ENCODE data around the gene VAV1. TPM values are rescaled to one million over a fixed set of nuclear protein-coding genes. Genes with fewer than 3 reads are reported as not detected.

VAV1 gene
- polyA plus RNA-seq, 1 donor from 2014 or later: not detected

- Histone ChIP-seq H3K9me2 (ENCODE audit: insufficient read depth, low read length) (no peaks in the 10 kb centered on the region), H3K4me2 (ENCODE audit: low read length) (no peak overlapping the region), H3K36me3 (ENCODE audit: insufficient read depth, low read length) (no peaks in the 10 kb centered on the region), H3F3A (ENCODE audit: insufficient read depth, low read length, poor library complexity, severe bottlenecking) (no peaks in the 10 kb centered on the region), H3K9ac (ENCODE audit: low read length) (no peak overlapping the region), H3K27ac (ENCODE audit: low read length) (no peak overlapping the region), H4K20me1 (ENCODE audit: insufficient read depth) (no peaks in the 10 kb centered on the region), H3K79me2 (replicated peaks; ENCODE audit: insufficient read depth, low read length) (no peaks in the 10 kb centered on the region), H3K27me3 (ENCODE audit: insufficient read depth, low read depth, low read length) (peaks cover 8% of the 10 kb centered on the region), H3K4me3 (ENCODE audit: low read length) (no peak overlapping the region), H3K9me3 (ENCODE audit: low read length) (no peaks in the 10 kb centered on the region), H2AFZ (ENCODE audit: low read depth, low read length) (no peak overlapping the region)
- TF ChIP-seq TAF1 (IDR thresholded peaks at IDR 0.05; ENCODE audit: low read depth) (no peak), MXI1 (conservative IDR thresholded peaks at IDR 0.05; ENCODE audit: poor library complexity, severe bottlenecking) (no peak), EP300 (conservative IDR thresholded peaks at IDR 0.05; ENCODE audit: poor library complexity, severe bottlenecking) (no peak), SMC3 (conservative IDR thresholded peaks at IDR 0.05; ENCODE audit: poor library complexity) (no peak), EZH2 (IDR thresholded peaks at IDR 0.05; ENCODE audit: borderline replicate concordance, insufficient read depth, low read length, poor library complexity, severe bottlenecking) (no peak), RAD21 (conservative IDR thresholded peaks at IDR 0.05) (no peak), CTCF (IDR thresholded peaks at IDR 0.05; ENCODE audit: poor library complexity, severe bottlenecking) (no peak), POLR2AphosphoS5 (IDR thresholded peaks at IDR 0.05) (no peak)
These were observed 21.3 kb upstream of the VAV1 start for GRCh38 chr19:6751189-6751588.

GRCh38 chr19:6752256-6753177 is 20.0 kb upstream of the VAV1 start:
- H3K9me3 ChIP-seq (ENCODE audit: low read length): no peaks in the 10 kb centered on the region
- H3K9ac ChIP-seq (ENCODE audit: low read length): no peak overlapping the region
- H3K9me2 ChIP-seq (ENCODE audit: insufficient read depth, low read length): no peaks in the 10 kb centered on the region
- no peaks in the 10 kb centered on the region for H3F3A ChIP-seq (ENCODE audit: insufficient read depth, low read length, poor library complexity, severe bottlenecking)
- H3K27me3 ChIP-seq (ENCODE audit: insufficient read depth, low read depth, low read length): peaks cover 8% of the 10 kb centered on the region
- no peaks in the 10 kb centered on the region for H4K20me1 ChIP-seq (ENCODE audit: insufficient read depth)
- peak overlapping the region; percentile 58 for H3K4me3 ChIP-seq (ENCODE audit: low read length)
- H2AFZ ChIP-seq (ENCODE audit: low read depth, low read length): no peak overlapping the region
- TF ChIP-seq RAD21 (conservative IDR thresholded peaks at IDR 0.05): no peak
- no peak for TF ChIP-seq CTCF (IDR thresholded peaks at IDR 0.05; ENCODE audit: poor library complexity, severe bottlenecking)
- TF ChIP-seq POLR2AphosphoS5 (IDR thresholded peaks at IDR 0.05): no peak
- TF ChIP-seq EP300 (conservative IDR thresholded peaks at IDR 0.05; ENCODE audit: poor library complexity, severe bottlenecking): no peak
- TF ChIP-seq REST (IDR thresholded peaks at IDR 0.05; ENCODE audit: borderline replicate concordance): no peak
- TF ChIP-seq SMC3 (conservative IDR thresholded peaks at IDR 0.05; ENCODE audit: poor library complexity): no peak
- no peak for TF ChIP-seq EZH2 (IDR thresholded peaks at IDR 0.05; ENCODE audit: borderline replicate concordance, insufficient read depth, low read length, poor library complexity, severe bottlenecking)
- no peak for TF ChIP-seq MXI1 (conservative IDR thresholded peaks at IDR 0.05; ENCODE audit: poor library complexity, severe bottlenecking)
- TF ChIP-seq TAF1 (IDR thresholded peaks at IDR 0.05; ENCODE audit: low read depth): no peak
- H3K36me3 ChIP-seq (ENCODE audit: insufficient read depth, low read length): no peaks in the 10 kb centered on the region
- H3K27ac ChIP-seq (ENCODE audit: low read length): no peak overlapping the region
- H3K4me2 ChIP-seq (ENCODE audit: low read length): no peak overlapping the region
- no peaks in the 10 kb centered on the region for H3K79me2 ChIP-seq (replicated peaks; ENCODE audit: insufficient read depth, low read length)
